GM18519 (cell line): ENCODE data around the gene SCN3B.

Experiments
- ATAC-seq: cut with Tn5 transposase; IDR thresholded peaks from one replicate; pipeline ENCODE4 v1.9.1; 2021; ENCODE audit warnings: mild to moderate bottlenecking, moderate library complexity; ENCODE audit not compliant: unreplicated experiment, low FRiP score

The SCN3B gene

GRCh38 chr11:123601743-123602142 lies 52.7 kb downstream of the SCN3B start:
- no peak for ATAC-seq

GRCh38 chr11:123601136-123601535 lies 53.3 kb downstream of the SCN3B start:
- no peak for ATAC-seq

DNA sequence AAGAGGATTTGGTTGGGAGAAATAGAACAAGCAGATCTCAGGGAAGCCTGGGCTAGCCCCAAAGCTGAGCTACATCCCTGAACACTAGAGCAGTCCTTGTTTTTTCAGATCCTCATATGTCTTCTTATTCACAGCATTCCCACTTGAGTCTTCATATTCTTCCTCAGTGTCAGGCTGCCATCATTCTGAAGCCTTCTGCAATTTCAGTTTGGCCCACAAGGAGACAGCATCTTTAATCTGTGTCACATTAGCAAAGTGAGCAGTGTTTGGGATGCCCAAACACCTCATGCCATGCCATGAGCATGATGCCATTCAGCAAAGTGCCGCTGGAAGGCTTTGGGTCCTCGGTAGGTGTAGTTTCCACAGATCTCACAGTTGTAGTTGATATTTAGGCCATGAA lies 56.6 kb downstream of the SCN3B start:
- ATAC-seq: no peak

GRCh38 chr11:123594921-123595320 lies 59.5 kb downstream of the SCN3B start:
- no peak for ATAC-seq

- no peak for ATAC-seq
Measured at GRCh38 chr11:123594188-123594901, 60.1 kb downstream of the SCN3B start.

GRCh38 chr11:123593570-123593969 lies 60.9 kb downstream of the SCN3B start:
- no peak for ATAC-seq

GRCh38 chr11:123590296-123590912 lies 64.0 kb downstream of the SCN3B start:
- no peak for ATAC-seq

GRCh38 chr11:123588864-123589262 lies 65.6 kb downstream of the SCN3B start:
- no peak for ATAC-seq

DNA sequence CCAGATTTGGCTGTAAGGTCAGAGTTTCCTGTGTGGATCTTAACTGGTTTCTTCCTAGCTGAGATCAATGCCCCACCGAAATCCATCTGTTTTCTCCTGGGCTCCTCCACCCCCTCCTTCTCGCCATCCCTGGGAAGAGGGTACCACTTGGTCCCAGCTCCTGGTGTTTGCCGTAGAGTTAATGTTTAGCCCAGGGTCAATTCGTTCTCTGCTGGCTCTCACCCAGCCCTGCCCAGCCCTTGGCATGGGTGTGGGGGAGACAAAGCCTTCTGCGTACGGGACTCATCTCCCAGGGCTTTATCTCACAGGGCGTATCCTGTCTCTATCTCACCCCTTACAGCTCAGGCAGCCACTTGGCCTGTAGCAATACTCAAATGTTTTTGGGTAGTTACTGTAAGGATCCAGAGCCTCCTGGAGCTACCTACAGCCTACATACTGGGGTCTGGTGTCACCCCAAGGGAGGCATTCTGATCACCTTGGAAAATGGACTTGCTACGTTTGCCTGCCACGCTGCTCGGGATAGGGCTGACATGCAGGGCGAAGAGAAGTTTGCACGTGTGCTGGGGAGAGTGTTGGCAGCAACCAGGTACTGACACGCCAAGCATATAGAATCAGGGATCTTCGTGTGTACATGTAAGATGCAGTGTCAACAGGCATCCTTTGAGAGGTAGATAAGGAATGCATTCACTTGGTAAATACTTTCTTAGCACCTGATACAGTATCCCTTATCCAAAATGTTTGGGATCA lies 66.1 kb downstream of the SCN3B start:
- ATAC-seq: no peak

DNA sequence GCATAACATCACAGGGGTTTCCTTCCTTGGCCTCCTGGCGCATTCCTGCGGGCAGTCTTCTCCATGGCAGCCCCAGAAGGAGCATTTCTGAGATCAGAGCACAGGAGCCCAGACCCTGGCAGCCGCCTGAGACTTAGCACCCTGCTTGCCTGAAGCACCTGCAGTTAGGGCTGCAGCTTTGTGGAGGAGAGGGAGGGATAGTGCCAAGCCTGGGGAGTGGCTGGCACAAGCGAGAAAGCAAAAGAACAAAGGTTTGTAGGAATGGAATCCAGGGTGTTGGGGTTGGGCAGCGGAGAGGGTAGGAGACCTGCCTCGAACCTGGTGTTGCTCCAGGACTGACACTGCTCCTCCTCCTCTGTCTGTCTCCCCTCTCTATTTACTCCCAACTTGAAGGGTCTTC lies 66.9 kb downstream of the SCN3B start:
- no peak for ATAC-seq

DNA sequence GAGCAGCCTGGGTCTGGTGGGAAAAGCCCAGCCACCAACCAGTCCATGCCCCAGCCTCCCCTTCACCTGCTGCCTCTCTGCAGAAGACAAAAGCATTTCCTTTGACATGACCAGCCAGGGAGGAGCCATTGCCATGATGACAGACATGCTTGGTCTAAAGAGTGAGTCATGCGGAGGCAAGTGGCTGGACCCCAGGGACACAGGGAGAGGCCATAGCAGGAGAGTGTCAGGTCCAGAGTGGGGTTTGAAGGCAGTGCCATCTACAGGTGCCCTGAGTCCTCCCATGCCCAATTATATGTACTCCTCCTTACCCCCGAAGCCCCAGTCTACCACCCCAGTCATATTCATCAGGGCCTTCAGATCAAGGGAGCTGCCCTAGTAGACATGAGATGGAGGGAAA lies 67.4 kb downstream of the SCN3B start:
- ATAC-seq: no peak

- no peak for ATAC-seq
Measured at GRCh38 chr11:123586568-123586967, 67.9 kb downstream of the SCN3B start.

DNA sequence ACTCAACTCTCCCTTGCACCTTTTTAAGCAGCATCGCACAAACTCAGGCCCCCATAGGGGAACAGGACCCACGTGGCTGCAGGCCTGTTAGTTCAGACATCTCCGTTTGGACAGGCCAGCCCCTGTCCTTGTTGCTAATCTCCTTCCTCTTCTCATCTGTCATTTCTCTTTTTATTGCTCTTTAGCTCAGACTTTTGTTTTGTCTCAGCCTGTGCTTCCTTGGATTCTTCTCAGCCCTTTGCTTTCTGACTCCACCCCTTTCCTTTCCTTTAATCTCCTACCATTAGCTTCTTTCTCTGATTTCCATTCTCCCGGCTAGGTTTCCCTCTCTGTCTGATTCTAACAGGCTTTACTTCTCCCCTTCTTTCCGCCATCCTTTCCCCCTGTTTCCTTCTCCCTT lies 68.7 kb downstream of the SCN3B start:
- no peak for ATAC-seq

DNA sequence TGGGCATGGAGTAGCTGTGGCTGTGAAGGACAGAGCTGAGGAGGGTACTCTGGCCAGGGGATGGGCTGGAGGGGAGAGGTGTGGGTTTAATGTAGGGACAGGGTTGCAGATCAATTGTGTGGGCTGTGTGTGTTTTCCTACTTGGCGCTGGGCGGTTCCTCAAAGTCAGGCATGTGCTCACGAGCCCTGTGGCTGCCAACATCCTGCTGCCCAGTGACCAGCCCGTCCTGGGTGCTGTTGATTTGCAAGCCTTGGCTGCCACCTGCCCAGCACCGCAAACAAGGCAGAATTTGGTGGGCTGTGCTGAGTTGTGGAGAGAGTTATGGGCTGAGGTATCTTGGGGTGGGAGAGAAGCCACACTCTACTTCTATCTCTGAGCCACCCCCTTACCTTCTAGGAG lies 69.2 kb downstream of the SCN3B start:
- no peak for ATAC-seq

- ATAC-seq: no peak
Measured at GRCh38 chr11:123584737-123585136, 69.7 kb downstream of the SCN3B start.

- no peak for ATAC-seq
Measured at GRCh38 chr11:123584186-123584585, 70.2 kb downstream of the SCN3B start.

DNA sequence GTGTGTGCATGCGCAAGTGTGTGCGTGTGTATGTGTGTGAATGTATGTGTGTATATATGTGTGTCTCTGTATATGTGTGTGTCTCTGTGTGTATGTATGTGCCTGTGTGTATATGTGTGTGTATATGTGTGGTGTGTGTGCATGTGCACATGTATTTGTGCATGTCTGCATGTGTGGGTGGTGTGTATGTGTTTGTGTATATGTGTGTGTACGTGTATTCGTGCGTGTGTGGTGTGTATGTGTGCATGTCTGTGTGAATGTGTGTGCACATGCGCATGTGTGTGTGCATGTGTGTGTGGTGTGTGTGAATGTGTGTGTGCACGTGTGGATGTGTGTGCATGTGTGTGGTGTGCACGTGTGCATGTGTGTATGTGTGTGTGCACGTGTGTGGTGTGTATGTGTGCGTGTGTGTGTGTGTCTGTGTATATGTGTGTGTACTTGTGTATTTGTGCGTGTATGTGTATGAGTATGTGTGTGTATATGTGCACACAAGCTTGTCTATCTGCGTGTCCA lies 71.4 kb downstream of the SCN3B start:
- no peak for ATAC-seq

DNA sequence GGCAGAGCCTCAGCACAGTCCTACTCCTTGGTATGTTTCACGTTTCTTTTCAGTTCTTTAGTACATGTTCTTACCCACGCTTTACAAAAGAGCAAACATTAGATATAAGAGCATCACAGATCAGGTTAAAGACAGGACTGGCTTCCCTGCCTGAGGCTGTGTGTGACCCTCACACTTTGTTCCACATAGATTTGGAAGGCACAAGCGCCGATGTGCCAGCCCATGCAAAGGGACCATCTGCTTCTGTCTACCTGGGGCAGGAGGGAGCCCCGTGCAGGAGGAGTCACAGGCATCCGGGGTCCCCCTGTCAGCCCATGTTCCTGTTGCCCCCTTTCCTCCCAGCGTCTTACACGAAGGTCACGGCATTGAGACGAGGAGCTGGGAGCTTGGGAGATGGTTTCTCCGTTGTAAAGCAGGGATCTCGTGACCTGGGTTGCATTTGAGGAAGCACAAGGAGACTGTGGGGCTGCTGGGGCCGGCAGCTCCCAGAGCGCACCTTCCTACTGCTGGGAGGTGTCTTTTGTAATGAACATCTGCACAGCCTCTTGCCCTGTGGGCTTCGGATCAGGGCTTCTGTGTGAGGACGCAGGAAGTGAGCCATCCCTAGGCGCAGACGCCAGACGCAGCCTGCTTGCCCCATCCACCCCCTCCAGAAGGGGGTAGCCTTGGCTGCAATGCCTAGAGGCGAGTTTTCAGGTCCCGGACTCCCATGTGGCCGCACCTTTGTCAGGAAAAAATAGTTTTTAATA lies 72.6 kb downstream of the SCN3B start:
- no peak for ATAC-seq

GRCh38 chr11:123580557-123581275 lies 73.7 kb downstream of the SCN3B start:
- peak; percentile 52 for ATAC-seq

GRCh38 chr11:123580137-123580536 lies 74.3 kb downstream of the SCN3B start:
- no peak for ATAC-seq
